H9 (cell line): ENCODE results near the gene SGCD. TPM values are rescaled to one million over a fixed set of nuclear protein-coding genes. Genes with fewer than 3 reads are reported as not detected.

Experiments
- DNase-seq: peaks from one replicate; pipeline ENCODE4 v3.0.0-alpha.2; 2017
- H2AFZ ChIP-seq: one replicate; pipeline ENCODE4 v1.6.1; 2013; ENCODE audit warnings: mild to moderate bottlenecking, low read length, control low read depth, moderate library complexity
- H2AK5ac ChIP-seq: 2 replicates; pipeline ENCODE4 v1.6.1; 2013; ENCODE audit warnings: low read length, control low read depth, mixed read lengths; ENCODE audit not compliant: insufficient read length
- H2BK120ac ChIP-seq: one replicate; pipeline ENCODE4 v1.6.1; 2013; ENCODE audit warnings: low read depth, mild to moderate bottlenecking, low read length, control low read depth, inconsistent platforms; ENCODE audit not compliant: poor library complexity, severe bottlenecking
- H2BK12ac ChIP-seq: 2 replicates; pipeline ENCODE4 v1.6.1; 2013; ENCODE audit warnings: low read length, control low read depth, mixed read lengths, low read depth; ENCODE audit not compliant: insufficient read length
- H2BK15ac ChIP-seq: 2 replicates; pipeline ENCODE4 v1.6.1; 2013; ENCODE audit warnings: low read depth, low read length, control low read depth
- H2BK20ac ChIP-seq: one replicate; pipeline ENCODE4 v1.6.1; 2013; ENCODE audit warnings: low read depth, mild to moderate bottlenecking, low read length, control low read depth, inconsistent platforms; ENCODE audit not compliant: poor library complexity, severe bottlenecking
- H2BK5ac ChIP-seq: 2 replicates; pipeline ENCODE4 v1.6.1; 2013; ENCODE audit warnings: low read length, control low read depth, mixed read lengths; ENCODE audit not compliant: insufficient read length
- H3K14ac ChIP-seq: 2 replicates; pipeline ENCODE4 v1.6.1; 2013; ENCODE audit warnings: low read length, control low read depth; ENCODE audit not compliant: insufficient read depth
- H3K18ac ChIP-seq: 2 replicates; pipeline ENCODE4 v1.6.1; 2013; ENCODE audit warnings: low read depth, mild to moderate bottlenecking, mixed read lengths, low read length, control low read depth; ENCODE audit not compliant: insufficient read length
- H3K23ac ChIP-seq: 2 replicates; pipeline ENCODE4 v1.6.1; 2013; ENCODE audit warnings: low read length, control low read depth, mixed read lengths, low read depth; ENCODE audit not compliant: insufficient read length
- H3K23me2 ChIP-seq: 2 replicates; pipeline ENCODE4 v1.6.1; 2013; ENCODE audit warnings: low read depth, mild to moderate bottlenecking, mixed read lengths, low read length, control low read depth; ENCODE audit not compliant: insufficient read length, poor library complexity, severe bottlenecking
- H3K27ac ChIP-seq: 2 replicates; pipeline ENCODE4 v1.5.1; 2013; ENCODE audit warnings: low read length, control low read depth, mixed read lengths, low read depth; ENCODE audit not compliant: insufficient read length
- H3K27me3 ChIP-seq: 2 replicates; pipeline ENCODE4 v1.6.1; 2013; ENCODE audit warnings: low read length, control low read depth, inconsistent platforms; ENCODE audit not compliant: insufficient read depth
- H3K4ac ChIP-seq: 2 replicates; pipeline ENCODE4 v1.6.1; 2013; ENCODE audit warnings: low read depth, mild to moderate bottlenecking, control low read depth, inconsistent platforms, low read length, moderate library complexity
- H3K4me1 ChIP-seq: 2 replicates; pipeline ENCODE4 v1.6.1; 2013; ENCODE audit warnings: low read length, control low read depth, inconsistent platforms; ENCODE audit not compliant: insufficient read depth
- H3K4me2 ChIP-seq: 2 replicates; pipeline ENCODE4 v1.6.1; 2013; ENCODE audit warnings: low read length, control low read depth, mixed read lengths; ENCODE audit not compliant: insufficient read length, insufficient read depth
- H3K56ac ChIP-seq: 2 replicates; pipeline ENCODE4 v1.6.1; 2013; ENCODE audit warnings: low read depth, mild to moderate bottlenecking, mixed read lengths, low read length, control low read depth; ENCODE audit not compliant: insufficient read length
- H3K79me1 ChIP-seq: 2 replicates; pipeline ENCODE4 v1.6.1; 2013; ENCODE audit warnings: low read depth, mild to moderate bottlenecking, moderate library complexity, low read length, control low read depth, inconsistent platforms; ENCODE audit not compliant: insufficient read depth, poor library complexity, severe bottlenecking
- H3K79me2 ChIP-seq: 2 replicates; pipeline ENCODE4 v1.6.1; 2013; ENCODE audit warnings: low read length, control low read depth, inconsistent platforms; ENCODE audit not compliant: insufficient read depth
- H3K9ac ChIP-seq: 2 replicates; pipeline ENCODE4 v1.6.1; 2013; ENCODE audit warnings: low read length, control low read depth, mixed read lengths; ENCODE audit not compliant: insufficient read length; ENCODE audit errors: extremely low read depth
- H3K9me3 ChIP-seq: one replicate; pipeline ENCODE4 v1.6.1; 2013; ENCODE audit warnings: low read depth, low read length, inconsistent platforms; ENCODE audit not compliant: control insufficient read depth
- H3T11ph ChIP-seq: one replicate; pipeline ENCODE4 v1.6.1; 2013; ENCODE audit warnings: mild to moderate bottlenecking, low read length, control low read depth, inconsistent platforms
- H4K20me1 ChIP-seq: one replicate; pipeline ENCODE4 v1.6.1; 2013; ENCODE audit not compliant: control insufficient read depth, insufficient read length, insufficient read depth
- H4K5ac ChIP-seq: 2 replicates; pipeline ENCODE4 v1.6.1; 2013; ENCODE audit warnings: low read depth, mild to moderate bottlenecking, mixed read lengths, low read length, control low read depth; ENCODE audit not compliant: insufficient read length
- H4K8ac ChIP-seq: replicated peaks from 2 replicates; pipeline ENCODE4 v1.6.1; 2013; ENCODE audit warnings: low read length, control low read depth, mixed read lengths, low read depth; ENCODE audit not compliant: insufficient read length
- H4K91ac ChIP-seq: 2 replicates; pipeline ENCODE4 v1.6.1; 2013; ENCODE audit warnings: low read depth, mild to moderate bottlenecking, moderate library complexity, mixed read lengths, low read length, control low read depth; ENCODE audit not compliant: insufficient read length
- H3K27ac Mint-ChIP-seq, 3 experiments: 2 replicates in 2 of 3; 3 replicates in 1 of 3; pipeline ENCODE4 v1.8.0; 2020 to 2021; ENCODE audit warnings: mixed read lengths in 3 of 3, mild to moderate bottlenecking in 1 of 3, moderate library complexity in 1 of 3
- H3K27me3 Mint-ChIP-seq: 2 replicates; pipeline ENCODE4 v1.8.0; 2021; ENCODE audit warnings: low read depth, mild to moderate bottlenecking, moderate library complexity, mixed read lengths
- H3K36me3 Mint-ChIP-seq, 3 experiments: 2 replicates in 2 of 3; 3 replicates in 1 of 3; pipeline ENCODE4 v1.8.0; 2020 to 2021; ENCODE audit warnings: low read depth in 3 of 3, mixed read lengths in 3 of 3; ENCODE audit not compliant: insufficient read depth in 1 of 3
- H3K4me1 Mint-ChIP-seq, 2 experiments: 2 replicates each; pipeline ENCODE4 v1.8.0; 2020; ENCODE audit warnings: mixed read lengths in 2 of 2
- H3K4me3 Mint-ChIP-seq, 2 experiments: 2 replicates in 1 of 2; 3 replicates in 1 of 2; pipeline ENCODE4 v1.8.0; 2020 to 2021; ENCODE audit warnings: mild to moderate bottlenecking in 2 of 2, mixed read lengths in 2 of 2, moderate library complexity in 1 of 2
- H3K9me3 Mint-ChIP-seq, 2 experiments: 2 replicates in 1 of 2; 3 replicates in 1 of 2; pipeline ENCODE4 v1.8.0; 2020; ENCODE audit warnings: mild to moderate bottlenecking in 2 of 2, mixed read lengths in 2 of 2, moderate library complexity in 1 of 2
- CTCF ChIP-seq: fragments of 200-600 bp; sonication (generic); conservative IDR thresholded peaks from 3 replicates; pipeline ENCODE4 v1.8.0; 2021; ENCODE audit warnings: antibody characterized with exemption, mild to moderate bottlenecking
- WGBS: extraction: QIAGEN DNeasy Blood & Tissue Kit; methylation state at CpG from one replicate; pipeline ENCODE4 v1.1.7; 2013; ENCODE audit warnings: missing lambda C conversion rate, low lambda C conversion rate, mixed read lengths; ENCODE audit not compliant: insufficient read length; ENCODE audit errors: extremely low coverage; 5-methylcytosine and 5-hydroxymethylcytosine counted together
- total RNA-seq: library from RNA; stranded (reverse); gene quantifications from 2 replicates; pipeline ENCODE4 v1.2.1, GENCODE V29; 2021

Gene SGCD
- total RNA-seq, 1 experiment from 2014 or later: 0.11 TPM

- Histone ChIP-seq H3K23ac (no peak overlapping the region), H3K18ac (no peak overlapping the region), H3K9ac (no peak overlapping the region), H2BK5ac (no peak overlapping the region), H4K91ac (no peak overlapping the region), H2AFZ (no peak overlapping the region), H3K27me3 (no peaks in the 10 kb centered on the region), H3K79me1 (no peaks in the 10 kb centered on the region), H3K4ac (no peak overlapping the region), H3K27ac (no peak overlapping the region), H3K9me3 (no peaks in the 10 kb centered on the region), H2AK5ac (no peak overlapping the region), H3K4me2 (no peak overlapping the region), H3K79me2 (no peaks in the 10 kb centered on the region), H3K56ac (no peak overlapping the region), H3K4me1 (no peaks in the 10 kb centered on the region), H2BK12ac (no peak overlapping the region), H2BK15ac (no peak overlapping the region), H4K5ac (no peak overlapping the region), H3K23me2 (no peaks in the 10 kb centered on the region), H2BK120ac (no peak overlapping the region), H2BK20ac (no peak overlapping the region), H4K20me1 (no peaks in the 10 kb centered on the region), H3T11ph (no peak overlapping the region), H4K8ac (no peak overlapping the region), H3K14ac (no peak overlapping the region)
- no peak for DNase-seq
- H3K27ac Mint-ChIP-seq: no peak overlapping the region
- peaks cover 14 to 17% of the 10 kb centered on the region in 2 experiments for H3K4me1 Mint-ChIP-seq
- H3K36me3 Mint-ChIP-seq: no peaks in the 10 kb centered on the region
- WGBS: no CpG with 5 or more reads among the region's 7 CpGs
- no peaks in the 10 kb centered on the region for H3K9me3 Mint-ChIP-seq
- no peak for TF ChIP-seq CTCF
- H3K27me3 Mint-ChIP-seq: no peaks in the 10 kb centered on the region
- no peak overlapping the region for H3K4me3 Mint-ChIP-seq
Measured at GRCh38 chr5:156473269-156473908, 146.4 kb downstream of the SGCD start.
